Stimulated activated CD4-positive, alpha-beta T cell treated with anti-CD3 and anti-CD28 coated beads, Interleukin-15, amount 100 ng/mL, for 1 hour (primary cell): ENCODE data around the gene FBN2.
"Not testable (repeated sequence)": the region's sequence is repeated elsewhere in the genome, so short reads cannot be mapped to it uniquely, and the experiment has no call there.

ENCODE experiments used
- DNase-seq, 2 donors: peaks; one replicate each; pipeline ENCODE4 v3.0.0-alpha.2; 2020; ENCODE audit warnings: low read depth in 1 of 2, low spot score in 1 of 2

FBN2 gene

DNA sequence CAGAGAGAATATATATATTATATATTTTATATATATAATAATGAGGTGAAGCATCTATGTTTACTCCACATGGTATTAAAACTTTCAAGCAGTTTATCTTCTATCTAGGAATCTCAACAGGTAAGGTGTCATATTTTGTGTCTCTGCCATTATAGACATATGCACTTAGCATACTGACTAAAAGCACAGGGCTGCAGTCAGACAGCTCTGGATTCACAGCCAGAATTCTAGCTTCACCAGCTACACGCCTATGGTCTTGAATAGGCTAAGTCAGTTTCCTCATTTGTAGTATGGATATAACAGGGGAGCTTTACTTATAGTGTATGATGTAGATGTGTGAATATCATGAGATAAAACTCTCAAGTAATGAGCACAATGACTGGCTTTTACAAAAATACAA is 57.9 kb downstream of the FBN2 start:
- no peak for DNase-seq

- DNase-seq, result no peak
Observed at GRCh38 chr5:128478386-128479368, 59.4 kb downstream of the FBN2 start.

- DNase-seq, result no peak
Observed at GRCh38 chr5:128477944-128478343, 60.1 kb downstream of the FBN2 start.

DNA sequence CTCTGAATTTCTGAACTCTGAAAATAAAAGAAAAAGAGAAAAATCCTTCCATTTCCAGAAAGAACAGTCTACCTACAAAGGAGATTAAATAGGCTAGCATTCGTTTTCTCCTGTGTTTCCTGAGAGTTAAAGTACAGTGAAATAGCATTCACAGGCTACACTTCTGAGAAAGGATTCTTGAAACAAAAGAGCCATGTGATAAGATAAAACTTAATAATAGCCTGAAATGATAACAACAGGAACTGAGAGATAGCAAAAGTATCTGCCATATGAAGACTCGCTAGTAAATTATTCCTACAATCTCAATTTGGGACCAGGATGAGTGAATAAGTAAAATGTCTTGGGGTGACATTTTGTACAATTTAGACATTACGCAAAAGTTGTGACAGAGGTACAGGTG is 62.4 kb downstream of the FBN2 start:
- DNase-seq, result no peak

DNA sequence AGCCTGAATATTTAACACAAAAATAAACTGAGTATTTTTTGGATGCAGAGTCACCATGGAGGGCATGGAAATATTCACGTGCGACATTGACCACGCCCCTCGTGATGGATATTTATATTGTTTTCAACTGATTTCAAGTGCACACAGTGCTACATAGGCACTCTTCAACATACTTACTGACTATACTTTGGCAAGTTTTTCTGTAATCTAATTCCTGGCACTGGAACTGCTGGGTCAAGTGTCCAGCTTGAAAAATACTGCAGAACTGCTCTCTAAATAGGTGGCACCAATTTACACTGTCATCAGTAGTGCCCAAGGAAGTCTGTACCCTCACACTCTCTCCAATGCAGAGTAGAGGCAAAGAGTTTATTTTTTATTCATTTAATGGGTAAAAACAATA is 65.1 kb downstream of the FBN2 start:
- no peak for DNase-seq

DNA sequence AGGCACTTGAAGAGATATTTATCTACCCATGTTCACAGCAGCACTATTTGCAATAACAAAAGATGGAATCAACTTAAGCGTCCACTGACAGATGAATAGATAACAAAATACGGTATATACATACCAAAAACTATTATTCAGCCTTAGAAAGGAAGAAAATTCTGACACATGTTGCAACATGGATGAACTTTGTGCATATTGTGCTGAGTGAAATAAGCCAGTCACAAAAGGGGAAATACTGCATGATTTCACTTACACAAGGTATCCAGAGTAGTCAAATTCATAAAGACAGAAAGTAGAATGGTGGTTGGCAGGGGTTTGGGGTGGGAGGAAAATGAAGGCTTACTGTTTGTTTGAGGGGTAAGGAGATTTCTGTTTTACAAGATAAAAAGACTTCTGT is 66.0 kb downstream of the FBN2 start:
- no peak for DNase-seq

DNA sequence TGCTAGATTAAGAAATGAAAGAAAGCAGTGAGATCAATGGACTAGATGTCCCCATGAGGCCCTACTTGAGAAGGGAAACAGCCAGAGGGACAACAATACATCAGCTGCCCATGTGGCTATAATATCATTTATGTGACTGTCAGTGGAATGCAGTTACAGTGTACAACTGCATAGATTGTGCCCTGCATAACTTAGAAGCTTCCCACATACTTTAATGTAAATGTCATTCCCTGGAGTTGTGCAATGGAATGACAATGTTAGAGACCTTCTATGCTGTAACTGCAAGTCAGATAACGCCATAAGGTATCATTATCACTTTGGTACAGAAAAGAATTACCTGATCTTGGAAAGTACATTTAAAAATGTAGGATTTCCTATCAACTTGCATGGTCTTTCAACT is 67.4 kb downstream of the FBN2 start:
- DNase-seq, result no peak

DNA sequence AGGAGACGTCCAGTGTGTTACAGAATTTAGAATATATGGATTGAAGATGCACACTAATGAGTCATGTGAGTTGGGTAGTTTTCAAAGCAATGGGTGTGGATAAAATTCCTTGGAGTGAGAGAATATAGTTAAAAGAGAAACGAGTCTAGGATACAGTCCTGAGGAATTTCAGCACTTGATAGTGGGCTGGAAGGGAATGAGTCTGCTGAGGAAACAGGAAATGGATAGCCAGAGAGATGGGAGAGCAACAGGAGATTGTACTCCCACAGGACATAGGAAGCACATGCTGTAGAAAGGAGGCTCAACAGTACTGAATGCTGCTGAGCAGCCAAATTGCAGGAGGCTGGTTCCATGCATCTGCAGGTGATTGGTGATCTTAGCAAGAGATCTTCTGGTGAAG is 68.1 kb downstream of the FBN2 start:
- no peak for DNase-seq

GRCh38 chr5:128466980-128467379 is 71.1 kb downstream of the FBN2 start:
- DNase-seq, result no peak

DNA sequence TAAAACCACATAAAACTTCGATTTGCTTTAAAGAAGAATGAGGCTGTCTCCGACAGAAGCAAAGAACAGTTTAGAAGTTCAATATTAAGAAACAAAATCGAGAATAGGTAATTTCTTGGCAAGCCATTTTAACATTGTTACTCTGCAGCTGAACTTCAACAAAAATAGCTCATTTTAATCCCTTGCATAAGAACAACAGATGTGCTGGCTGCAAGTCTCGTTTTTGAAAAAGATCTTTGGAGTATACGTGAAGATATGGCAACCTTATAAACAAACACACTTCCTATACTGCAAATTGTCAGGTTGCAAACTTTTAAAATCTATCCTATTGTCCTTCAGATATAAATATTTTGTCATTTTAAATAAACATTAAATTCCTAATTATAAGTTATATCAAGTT is 71.5 kb downstream of the FBN2 start:
- DNase-seq, result no peak

GRCh38 chr5:128464596-128464995 is 73.4 kb downstream of the FBN2 start:
- DNase-seq, result no peak

DNA sequence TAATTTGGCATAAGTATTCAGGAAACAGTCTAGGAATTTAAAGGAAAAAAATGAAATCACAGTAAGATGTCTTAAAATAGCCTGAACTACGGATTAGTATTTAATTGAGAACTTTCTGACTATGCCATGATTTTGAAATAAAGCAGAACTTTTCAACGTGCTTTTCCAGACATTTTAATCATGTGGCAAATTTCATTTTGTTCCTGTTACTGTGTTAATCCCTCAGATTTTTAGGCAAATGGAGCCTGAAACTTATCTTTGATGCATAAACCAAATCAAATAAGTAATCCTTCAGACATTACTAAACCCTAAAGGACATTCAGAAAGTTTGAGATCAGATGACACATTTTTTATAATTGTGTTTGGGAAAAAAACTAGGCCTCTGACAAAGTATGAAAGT is 75.7 kb downstream of the FBN2 start:
- no peak for DNase-seq

- DNase-seq, result not testable (repeated sequence)
Observed at GRCh38 chr5:128457147-128457915, 80.7 kb downstream of the FBN2 start.

DNA sequence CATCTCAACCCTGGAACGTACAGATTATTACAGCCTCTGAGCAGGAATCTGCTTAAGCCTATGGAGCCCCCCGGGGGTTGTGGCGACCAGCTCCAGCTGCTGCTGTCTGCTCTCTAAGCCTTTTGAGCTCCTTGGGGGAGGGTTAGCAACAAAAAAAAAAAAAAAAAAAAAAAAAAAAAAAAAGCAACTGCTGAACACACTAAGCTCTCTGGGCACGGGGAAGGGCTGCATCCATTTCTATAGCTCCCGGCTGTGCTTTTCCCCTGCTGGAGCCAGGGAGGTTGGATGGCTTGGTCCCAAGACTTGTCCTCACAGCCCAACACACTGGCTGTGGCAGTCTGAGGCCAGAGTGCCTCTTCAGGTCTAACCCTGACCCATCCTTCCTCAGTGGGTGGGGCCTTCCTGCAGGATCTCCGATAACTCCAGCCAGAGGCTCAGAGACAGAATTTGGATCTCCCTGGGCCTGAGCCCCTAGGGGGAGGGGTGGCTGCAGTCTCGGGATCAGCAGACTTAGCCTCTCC is 82.1 kb downstream of the FBN2 start:
- DNase-seq, result no peak

DNA sequence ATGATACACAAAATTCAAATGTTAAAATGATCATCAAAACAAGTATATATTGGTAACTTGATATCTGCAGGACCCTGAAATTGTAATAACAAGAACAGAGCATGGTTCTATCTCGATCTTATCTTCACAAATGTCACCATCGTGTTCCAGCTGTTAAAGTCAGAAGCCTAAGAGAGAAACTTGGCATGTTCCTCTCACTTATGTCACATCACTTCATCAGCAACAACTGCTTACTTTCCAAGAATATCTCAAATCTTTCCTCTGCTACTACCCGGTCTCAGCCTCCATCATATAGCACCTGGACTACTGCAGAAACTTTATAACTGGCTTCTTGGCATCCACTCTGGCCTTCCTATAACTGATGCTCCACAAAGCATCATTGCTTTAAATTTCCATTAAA is 84.9 kb downstream of the FBN2 start:
- no peak for DNase-seq

GRCh38 chr5:128447224-128447623 is 90.8 kb downstream of the FBN2 start:
- not testable (repeated sequence) for DNase-seq

- DNase-seq, result no peak
Observed at GRCh38 chr5:128441941-128442350, 96.1 kb downstream of the FBN2 start.

GRCh38 chr5:128441165-128441564 is 96.9 kb downstream of the FBN2 start:
- no peak for DNase-seq

DNA sequence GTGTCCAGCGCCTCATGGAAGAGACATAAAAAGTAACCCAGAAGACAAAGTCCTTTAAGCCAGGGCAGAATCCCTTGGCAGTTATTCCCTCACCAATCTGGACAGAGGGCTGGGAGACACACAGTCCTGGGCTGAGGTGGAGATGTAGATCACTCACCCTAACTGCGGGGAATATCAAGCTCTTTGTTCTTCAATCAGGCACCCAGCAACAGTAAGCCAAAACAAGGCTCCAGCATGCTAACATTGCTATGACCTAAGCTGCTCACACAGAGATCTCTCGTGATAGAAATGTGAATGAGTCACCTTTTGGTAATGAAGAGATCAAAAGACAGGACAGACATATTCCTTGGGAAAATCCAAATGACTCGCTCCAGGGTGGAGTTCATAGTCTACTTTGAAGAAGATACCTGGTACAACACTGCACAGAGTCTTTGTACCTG is 101.3 kb downstream of the FBN2 start:
- no peak for DNase-seq

DNA sequence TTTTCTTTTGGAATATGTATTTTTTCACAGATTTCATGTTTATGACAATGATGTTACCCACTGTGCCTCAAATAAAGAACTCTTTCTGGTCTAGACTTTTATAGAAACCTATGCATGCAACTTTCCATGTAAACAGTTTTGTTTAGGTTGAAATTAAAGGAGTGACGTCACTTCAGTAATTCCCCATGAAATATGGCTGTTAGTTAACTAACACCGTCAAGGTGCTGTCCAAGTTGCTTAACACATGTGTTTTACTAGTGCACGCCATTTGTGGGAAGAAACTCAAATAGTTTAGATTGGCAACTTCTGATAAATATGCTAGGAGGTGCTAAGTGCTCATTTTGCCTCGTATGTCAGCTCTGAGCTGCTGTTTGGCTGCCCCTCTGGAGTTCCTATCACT is 102.2 kb downstream of the FBN2 start:
- no peak for DNase-seq

DNA sequence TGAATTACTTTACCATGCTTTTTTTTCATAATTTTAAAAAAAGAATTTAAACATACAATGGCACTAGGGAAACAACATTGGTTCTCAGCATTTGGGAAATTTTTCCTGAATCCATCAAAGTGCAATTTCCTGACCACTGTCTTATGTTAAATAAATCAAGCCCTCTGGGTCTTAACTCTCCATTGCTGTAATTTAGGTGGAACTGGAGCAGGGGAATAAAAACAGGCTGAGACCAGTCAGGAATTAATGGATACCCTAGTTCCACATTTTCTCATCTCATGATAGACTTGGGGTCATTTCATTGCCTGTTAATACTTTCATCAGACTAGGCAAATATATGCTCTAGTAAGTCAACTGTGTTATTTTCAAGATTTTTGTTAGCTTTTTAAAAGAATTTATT is 103.1 kb downstream of the FBN2 start:
- no peak for DNase-seq

GRCh38 chr5:128432913-128433440 is 105.1 kb downstream of the FBN2 start:
- DNase-seq, result no peak
